Stimulated activated CD8-positive, alpha-beta memory T cell treated with anti-CD3 and anti-CD28 coated beads, Interleukin-7, amount 100 ng/mL, for 1 hour (primary cell): Measurements from ENCODE around the gene LCAT.
"Not testable (repeated sequence)": the region's sequence is repeated elsewhere in the genome, so short reads cannot be mapped to it uniquely, and the experiment has no call there.

Experiments used
- DNase-seq, 2 donors: peaks; one replicate each; pipeline ENCODE4 v3.0.0-alpha.2; 2020; ENCODE audit warnings: low read depth in 2 of 2

The LCAT gene

GRCh38 chr16:67943619-67944504, at the start of gene LCAT:
Gene LCAT (minus strand): TSS chr16:67944120. CDS start chr16:67944101, 19 bp downstream.
- no peak for DNase-seq

DNA sequence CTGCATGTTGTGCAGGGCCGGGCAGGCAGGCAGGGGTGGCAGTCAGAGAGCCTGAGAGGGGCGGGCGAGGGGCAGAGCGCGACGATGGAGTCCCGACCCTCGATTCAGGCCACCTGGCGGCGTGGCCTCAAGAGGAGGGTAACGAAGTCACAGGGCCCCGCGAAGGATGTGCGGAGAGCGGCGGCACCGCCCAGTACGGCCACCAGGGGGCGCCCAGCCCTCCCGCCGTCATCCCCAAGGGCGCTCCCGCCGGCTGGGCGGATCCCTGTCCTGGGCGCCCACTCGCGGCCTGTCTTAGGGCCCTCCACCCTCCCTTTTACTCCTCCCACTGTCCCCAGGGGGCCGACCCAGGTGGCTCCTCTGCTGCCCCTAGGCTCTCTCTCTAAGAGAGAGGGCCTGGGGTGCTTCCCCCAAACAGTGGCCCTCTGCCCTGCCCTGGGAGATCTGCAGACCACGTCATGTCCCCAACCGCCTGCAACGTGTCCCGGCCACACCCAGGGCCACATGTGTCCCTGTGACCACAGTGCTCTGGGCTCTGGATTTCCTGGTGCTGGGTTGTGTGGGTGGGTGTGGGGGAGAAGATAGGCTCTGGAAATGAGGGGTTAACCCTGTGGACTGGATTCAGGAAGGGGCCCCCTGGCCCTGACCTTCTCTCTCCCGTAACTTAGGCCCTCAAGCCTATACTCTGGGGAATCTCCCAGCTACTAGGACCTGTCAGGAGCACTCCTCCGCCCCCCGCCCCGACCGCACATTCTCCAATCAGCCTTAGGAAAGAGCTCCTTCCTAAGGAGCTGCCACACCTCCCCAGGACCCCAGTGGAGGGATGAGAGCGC, 49.5 kb upstream of the LCAT start:
- peak; percentile 60 to 66 for DNase-seq

DNA sequence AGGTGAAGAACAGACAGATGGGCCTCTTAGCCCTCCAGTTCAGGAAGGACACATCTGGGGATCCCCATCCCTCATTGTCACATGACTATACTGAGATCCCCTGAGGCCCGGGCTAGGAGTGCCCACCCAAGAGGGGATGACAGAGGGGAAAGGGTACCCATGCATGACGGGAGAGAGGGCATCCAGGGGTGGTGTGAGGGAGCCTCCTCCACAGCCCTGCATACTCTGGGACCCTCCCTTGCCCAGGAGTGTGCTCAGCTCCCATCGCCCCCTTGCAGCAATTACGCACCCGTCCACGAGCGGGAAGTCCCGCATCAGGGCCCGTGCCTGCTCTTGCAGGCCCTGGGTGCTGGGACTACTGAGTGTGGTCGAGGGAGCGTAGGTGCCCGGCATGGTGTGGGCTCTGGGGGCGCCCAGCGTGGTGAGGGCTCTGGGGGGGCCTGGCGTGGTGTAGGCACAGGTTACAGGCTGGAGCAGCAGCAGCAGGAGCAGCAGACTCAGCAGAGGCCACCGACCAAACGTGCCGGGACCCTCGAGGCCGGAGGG, 48.8 kb upstream of the LCAT start:
- no peak for DNase-seq

DNA sequence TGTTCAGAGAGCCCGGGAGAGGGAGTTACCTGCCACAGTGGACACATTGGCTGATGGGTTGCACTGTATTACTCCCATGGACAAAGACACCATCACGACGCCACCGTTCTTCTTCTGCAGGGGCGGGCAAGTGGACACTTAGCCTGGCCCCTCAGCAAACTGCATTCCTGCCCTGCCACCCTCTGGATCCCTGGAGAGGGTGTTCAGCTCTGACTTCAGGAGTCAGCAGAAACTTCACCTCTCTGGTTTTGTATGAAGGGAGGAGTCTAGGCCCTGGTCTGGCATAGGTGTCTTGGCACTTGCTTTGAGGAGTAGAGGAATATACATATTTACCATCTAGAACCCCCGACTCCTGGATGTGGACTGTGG, 46.1 kb upstream of the LCAT start:
- DNase-seq = no peak

DNA sequence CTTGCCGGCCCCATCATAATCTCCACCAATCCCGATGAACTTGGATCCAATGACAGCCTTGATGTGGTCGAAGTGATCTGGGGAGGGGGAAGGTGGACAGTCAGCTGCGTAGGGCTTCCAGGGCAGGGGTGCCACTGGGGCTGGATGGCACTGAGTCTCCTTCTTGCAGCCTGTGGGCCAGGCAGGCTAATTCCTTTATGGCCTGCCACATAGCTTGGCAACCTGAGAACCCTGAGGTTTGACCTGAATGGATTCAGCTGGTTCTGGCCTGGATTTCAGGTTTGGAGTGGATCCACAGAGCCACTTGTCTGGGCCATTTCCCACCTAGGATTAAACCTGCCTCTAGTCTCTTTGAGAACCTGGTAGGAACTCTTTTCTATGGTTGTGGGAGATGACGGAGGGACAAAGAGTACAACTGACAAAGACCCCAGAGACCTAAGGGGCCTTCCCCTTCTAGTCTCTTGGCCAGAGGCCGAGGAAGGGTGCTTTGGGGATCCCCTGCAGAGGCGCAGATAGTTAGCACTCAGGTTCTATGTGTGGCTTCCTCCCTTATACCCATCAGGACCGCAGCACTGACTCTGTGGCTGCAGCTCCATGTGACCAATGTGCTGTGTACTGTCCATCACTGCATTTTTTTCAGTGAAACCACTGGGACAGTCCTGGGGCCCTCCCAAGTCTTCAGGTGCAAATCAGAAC, 45.5 kb upstream of the LCAT start:
- DNase-seq = no peak

DNA sequence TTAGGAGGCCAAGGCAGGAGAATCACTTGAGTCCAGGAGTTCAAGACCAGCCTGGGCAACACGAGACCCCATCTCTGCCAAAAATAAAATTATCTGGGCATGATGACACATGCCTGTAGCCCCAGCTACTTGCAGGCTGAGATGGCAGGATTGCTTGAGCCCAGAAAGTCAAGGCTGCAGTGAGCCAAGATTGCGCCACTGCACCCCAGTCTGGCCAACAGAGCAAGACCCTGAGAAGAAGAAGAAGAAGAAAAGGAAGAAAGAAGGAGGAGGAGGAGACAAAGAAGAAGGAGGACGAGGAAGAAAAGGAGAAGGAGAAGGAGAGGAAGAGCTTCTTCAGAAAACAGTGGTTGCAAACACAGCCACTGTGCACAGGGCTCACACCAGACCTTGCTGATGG, 44.8 kb upstream of the LCAT start:
- no peak for DNase-seq

- no peak for DNase-seq
Observed at GRCh38 chr16:67987460-67988160, 43.7 kb upstream of the LCAT start.

DNA sequence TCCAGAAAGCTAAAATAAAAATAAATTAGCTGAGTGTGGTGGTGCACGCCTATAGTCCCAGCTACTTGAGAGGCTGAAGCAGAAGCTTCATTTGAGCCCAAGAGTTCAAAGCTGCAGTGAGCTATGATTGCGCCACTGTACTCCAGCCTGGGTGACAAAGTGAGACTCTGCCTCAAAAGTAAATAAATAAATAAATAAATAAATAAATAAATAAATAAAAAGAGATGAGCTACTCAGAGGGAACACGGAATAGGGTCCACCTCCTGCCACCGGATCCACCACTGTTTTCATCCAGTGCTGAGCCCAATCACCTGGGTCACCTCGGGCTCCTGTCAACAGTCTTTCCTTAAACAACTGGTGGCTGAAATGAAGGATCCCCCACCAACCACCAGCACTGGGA, 43.0 kb upstream of the LCAT start:
- DNase-seq = no peak

GRCh38 chr16:67982011-67982696, 38.2 kb upstream of the LCAT start:
- no peak for DNase-seq

DNA sequence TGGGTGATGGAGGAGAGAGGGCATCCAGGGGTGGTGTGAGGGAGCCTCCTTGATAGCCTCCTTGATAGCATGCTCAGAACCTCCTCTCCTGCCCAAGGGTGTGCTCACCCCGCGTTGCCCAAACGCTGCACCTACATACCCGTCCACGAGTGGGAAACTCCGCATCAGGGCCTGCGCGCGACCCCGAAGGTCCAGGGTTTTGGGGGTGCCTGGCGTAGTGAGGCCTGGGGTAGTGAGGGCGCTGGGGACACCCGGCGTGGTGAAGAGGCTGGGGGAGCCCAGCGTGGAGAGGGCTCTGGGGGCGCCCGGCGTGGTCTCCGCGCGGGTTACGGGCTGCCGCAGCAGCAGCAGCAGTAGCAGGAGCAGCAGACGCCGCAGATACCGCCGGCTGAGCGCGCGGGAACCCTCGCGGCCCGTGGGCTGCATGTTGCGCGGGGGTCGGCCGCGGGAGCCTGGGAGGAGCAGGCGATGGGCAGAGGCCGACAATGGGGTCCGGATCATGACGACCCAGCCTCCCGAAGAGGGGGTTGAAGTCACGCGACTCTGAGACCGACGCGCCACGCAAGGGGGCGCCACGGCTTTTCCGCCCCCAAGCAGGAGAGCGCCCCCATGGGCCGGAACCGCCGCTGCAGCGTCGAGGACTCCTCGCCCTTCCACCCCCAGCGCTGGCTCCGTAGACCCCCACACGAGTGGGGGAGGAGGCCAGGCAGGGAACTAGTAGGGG, 36.2 kb upstream of the LCAT start, which contains the start of gene DPEP3:
DPEP3 (minus strand) TSS at position 545 of the 724 bp plus-strand sequence; CDS start at position 426, 119 bp downstream.
- DNase-seq = no peak

DNA sequence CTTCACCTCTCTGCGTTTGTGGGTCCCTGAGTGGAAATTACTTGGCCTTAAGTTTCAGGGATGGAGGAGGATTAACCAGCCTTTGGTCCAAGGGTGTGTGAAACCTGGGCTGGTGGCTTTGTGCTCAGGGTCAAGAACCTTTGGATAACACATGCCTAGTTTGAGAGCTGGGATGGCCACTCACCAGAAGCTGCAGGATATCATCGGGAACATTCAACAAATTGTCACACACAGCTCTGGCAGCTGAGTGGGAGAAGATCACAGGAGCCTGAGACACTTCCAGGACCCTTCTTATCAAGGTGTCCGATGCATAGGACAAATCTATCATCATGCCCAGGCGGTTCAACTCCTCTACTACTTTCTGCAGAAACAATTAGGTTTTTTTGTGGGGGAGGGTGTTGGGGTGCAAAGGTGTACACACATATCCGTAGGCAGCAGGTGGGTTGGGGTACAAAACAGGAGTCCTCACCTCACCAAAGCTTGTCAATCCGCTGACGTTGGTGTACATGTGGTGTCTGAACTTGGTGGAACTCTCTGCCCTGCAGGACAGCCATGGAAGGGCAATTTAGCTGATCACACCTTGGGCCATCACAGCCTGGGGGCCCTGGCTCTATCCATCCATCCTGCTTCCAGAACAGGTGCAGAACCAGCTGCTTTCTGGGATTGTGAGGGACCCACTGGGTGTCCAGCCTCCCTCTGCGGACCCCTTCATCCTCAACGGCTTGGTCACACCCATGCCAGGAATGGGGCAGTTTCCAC, 33.7 kb upstream of the LCAT start:
- no peak for DNase-seq

DNA sequence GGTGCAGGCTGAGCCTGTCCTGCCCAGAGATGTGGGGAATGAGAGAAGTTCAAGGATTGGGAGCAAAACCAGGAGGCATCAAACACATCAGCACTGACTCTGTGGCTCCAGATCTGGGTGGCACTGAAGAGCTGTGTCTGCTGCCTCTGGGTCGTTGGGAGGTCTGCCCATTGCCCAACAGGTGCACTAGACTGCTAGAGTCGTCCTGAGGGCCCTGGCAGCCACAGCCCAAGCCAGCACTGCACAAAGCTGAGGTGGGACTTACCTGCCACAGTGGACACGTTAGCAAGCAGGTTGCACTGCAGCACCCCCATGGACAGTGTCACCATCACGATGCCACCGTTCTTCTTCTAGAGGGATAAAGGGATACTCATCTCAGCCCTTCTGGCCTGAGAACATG, 33.1 kb upstream of the LCAT start:
- no peak for DNase-seq

- DNase-seq = no peak
Observed at GRCh38 chr16:67976205-67976604, 32.3 kb upstream of the LCAT start.

GRCh38 chr16:67975321-67976105, 31.6 kb upstream of the LCAT start:
- DNase-seq = no peak

DNA sequence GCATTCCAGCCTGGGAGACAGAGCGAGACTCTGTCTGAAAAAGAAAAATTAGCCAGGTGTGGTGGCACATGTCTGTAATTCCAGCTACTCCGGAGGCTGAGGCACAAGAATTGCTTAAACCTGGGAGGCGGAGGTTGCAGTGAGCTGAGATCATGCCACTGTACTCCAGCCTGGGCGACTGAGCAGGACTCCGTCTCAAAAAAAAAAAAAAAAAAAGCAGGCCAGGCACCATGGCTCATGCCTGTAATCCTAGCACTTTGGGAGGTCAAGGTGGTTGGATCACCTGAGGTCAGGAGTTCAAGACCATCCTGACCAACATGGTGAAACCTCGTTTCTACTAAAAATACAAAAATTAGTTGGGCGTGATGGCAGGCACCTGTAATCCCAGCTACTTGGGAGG, 28.4 kb upstream of the LCAT start:
- DNase-seq = not testable (repeated sequence)

DNA sequence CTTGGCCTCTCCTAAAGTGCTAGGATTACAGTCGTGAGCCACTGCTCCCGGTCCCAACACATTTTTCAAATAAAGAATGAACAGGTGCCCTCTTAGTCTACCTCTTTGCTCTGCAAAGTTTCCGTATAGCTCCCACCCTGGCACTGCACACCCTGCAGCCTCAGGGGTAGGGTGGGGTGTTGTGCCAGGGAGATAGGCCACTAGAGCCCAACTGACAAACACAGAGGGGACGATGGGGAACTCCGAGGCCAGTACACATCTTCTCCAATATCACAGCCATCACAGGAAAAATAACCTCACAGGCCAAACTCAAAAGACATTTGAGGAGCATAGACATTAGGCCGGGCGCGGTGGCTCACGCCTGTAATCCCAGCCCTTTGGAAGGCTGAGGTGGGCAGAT, 27.2 kb upstream of the LCAT start:
- no peak for DNase-seq

- DNase-seq = no peak
Observed at GRCh38 chr16:67969254-67970039, 25.5 kb upstream of the LCAT start.
